ENCODE measurements around the gene TRIM16.

- TF ChIP-seq EZH2 (IDR thresholded peaks at IDR 0.05) (no peak), POLR2AphosphoS5 (IDR thresholded peaks at IDR 0.05; ENCODE audit: borderline replicate concordance, low read depth, low read length) (no peak)
Measured at GRCh38 chr17:15649861-15650421, 34.2 kb downstream of the TRIM16 start.

Data from SK-N-MC (cell line).